AG04450 (cell line): ENCODE results near the gene PHF19. TPM values are rescaled to one million over a fixed set of nuclear protein-coding genes. Genes with fewer than 3 reads are reported as not detected.

Experiments
- CTCF ChIA-PET: fragments of 300-600, 350-600 bp; formaldehyde crosslinking; extraction: SDS; loops from one replicate; lab custom pipeline; 2022; ENCODE audit warnings: antibody characterized with exemption, inconsistent platforms; lab: Charles Lee
- POLR2A ChIA-PET: fragments of 350-600 bp; formaldehyde crosslinking; extraction: SDS; loops from one replicate; lab custom pipeline; 2021; ENCODE audit warnings: antibody characterized with exemption, inconsistent platforms; lab: Yijun Ruan, JAX
- DNase-seq: peaks from one replicate; pipeline ENCODE4 v3.0.0-alpha.2; 2011; ENCODE audit warnings: low read depth, low spot score
- H3K27ac ChIP-seq: one replicate; pipeline ENCODE4 v1.5.1; 2012; ENCODE audit warnings: low read depth, low read length, control low read depth
- H3K27me3 ChIP-seq: one replicate; pipeline ENCODE4 v1.6.0; 2012; ENCODE audit warnings: low read length; ENCODE audit not compliant: control insufficient read depth, insufficient read depth
- H3K4me3 ChIP-seq: 2 replicates; pipeline ENCODE4 v1.5.1; 2011; ENCODE audit warnings: mild to moderate bottlenecking, low read depth, low read length, control low read depth
- H3K9me3 ChIP-seq: 2 replicates; pipeline ENCODE4 v1.5.1; 2012; ENCODE audit warnings: low read length; ENCODE audit not compliant: control insufficient read depth, insufficient read depth
- polyA plus RNA-seq: library from polyadenylated mRNA; depleted of rRNA; stranded (reverse); fragments of >200 nt; gene quantifications from 2 replicates; pipeline ENCODE4 v1.2.3, GENCODE V29; 2011
- TF ChIP-seq, protein P1 (sequence below): IDR thresholded peaks from 2 replicates; pipeline ENCODE4 v1.5.1; 2011; ENCODE audit warnings: low read depth, low read length, control low read depth, inconsistent platforms

PHF19 gene
- polyA plus RNA-seq, 1 experiment, result 20.4 TPM

DNA sequence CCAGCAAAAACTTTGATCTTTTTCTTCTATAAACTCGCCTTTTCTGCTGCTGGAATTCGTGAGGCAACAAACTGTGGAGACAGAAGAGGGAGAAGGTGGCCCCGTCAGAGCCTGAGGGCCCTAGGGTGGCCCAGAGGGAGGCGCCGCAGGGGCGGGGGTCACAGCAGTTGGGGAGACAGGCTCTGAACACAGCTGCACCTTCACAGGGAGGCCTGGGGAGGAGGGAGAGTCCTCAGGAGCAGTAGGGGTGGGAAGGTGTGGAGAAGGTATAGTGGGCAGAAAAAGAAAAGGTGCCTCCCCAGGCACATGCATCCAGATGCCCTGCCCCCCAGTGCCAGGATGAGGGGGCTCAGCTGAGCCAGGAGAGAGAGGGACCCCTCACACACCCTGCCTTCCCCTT, 15.1 kb downstream of the PHF19 start:
- Histone ChIP-seq H3K27ac (no peak overlapping the region), H3K4me3 (no peak overlapping the region), H3K27me3 (no peaks in the 10 kb centered on the region), H3K9me3 (no peaks in the 10 kb centered on the region)
- ChIA-PET CTCF (no interaction called here), POLR2A (no interaction called here)
- TF ChIP-seq, protein P1, sequence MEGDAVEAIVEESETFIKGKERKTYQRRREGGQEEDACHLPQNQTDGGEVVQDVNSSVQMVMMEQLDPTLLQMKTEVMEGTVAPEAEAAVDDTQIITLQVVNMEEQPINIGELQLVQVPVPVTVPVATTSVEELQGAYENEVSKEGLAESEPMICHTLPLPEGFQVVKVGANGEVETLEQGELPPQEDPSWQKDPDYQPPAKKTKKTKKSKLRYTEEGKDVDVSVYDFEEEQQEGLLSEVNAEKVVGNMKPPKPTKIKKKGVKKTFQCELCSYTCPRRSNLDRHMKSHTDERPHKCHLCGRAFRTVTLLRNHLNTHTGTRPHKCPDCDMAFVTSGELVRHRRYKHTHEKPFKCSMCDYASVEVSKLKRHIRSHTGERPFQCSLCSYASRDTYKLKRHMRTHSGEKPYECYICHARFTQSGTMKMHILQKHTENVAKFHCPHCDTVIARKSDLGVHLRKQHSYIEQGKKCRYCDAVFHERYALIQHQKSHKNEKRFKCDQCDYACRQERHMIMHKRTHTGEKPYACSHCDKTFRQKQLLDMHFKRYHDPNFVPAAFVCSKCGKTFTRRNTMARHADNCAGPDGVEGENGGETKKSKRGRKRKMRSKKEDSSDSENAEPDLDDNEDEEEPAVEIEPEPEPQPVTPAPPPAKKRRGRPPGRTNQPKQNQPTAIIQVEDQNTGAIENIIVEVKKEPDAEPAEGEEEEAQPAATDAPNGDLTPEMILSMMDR, result no peak
- DNase-seq, result no peak

DNA sequence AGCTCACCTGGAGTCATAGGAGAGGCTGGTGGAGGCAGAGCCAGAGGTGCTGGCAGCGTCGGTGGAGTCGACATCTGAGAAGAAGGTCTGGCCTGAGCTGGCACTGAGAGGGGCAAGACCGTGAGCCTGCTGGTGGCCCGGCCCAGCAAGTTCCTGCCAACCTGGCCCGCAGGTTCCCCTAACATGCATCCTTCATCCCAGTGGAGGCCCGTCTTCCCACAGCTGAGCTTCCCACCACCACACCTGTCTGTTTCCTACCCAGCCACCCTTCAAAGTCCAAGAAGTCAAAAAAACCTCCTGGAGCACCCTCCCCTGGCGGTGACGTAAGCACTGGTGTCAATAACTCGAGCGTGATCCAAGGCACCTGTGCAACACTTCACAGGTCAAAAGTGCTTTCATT, 16.9 kb downstream of the PHF19 start:
- TF ChIP-seq, protein P1, result no peak
- CTCF ChIA-PET, result no interaction called here

DNA sequence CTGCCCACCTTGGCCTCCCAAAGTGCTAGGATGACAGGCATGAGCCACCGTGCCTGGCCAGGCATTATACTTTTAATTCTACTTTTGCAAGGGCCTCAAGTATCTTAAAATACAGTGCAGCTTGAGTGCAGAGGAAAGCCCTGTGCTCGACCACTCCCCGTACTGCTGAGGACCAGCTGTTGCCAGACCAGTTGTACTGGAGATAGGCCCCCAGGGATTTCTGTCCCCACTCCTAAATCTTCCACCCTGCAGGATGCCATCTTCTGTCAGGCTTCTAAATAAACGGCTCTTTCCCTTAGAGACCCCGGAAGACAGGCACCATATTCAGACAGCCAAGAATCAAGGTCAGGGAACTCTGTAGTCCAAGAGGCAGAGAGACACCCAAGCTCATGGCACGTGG, 17.6 kb downstream of the PHF19 start:
- POLR2A ChIA-PET, result no interaction called here
- H3K27ac ChIP-seq, result no peak overlapping the region
- no peaks in the 10 kb centered on the region for H3K9me3 ChIP-seq
- no peak overlapping the region for H3K4me3 ChIP-seq
- TF ChIP-seq, protein P1, result no peak
- no peak for DNase-seq
- H3K27me3 ChIP-seq, result no peaks in the 10 kb centered on the region
- CTCF ChIA-PET, result no interaction called here

More for the DNA sequence above, 16.9 kb downstream of the PHF19 start:
- H3K27ac ChIP-seq, result no peak overlapping the region
- H3K9me3 ChIP-seq, result no peaks in the 10 kb centered on the region
- DNase-seq, result no peak
- H3K4me3 ChIP-seq, result no peak overlapping the region
- POLR2A ChIA-PET, result interaction anchor here (0.6 kb wide), 1 partner anchor 48 kb away, joined by 3 read pairs; no protein-coding TSS in a partner anchor
- H3K27me3 ChIP-seq, result no peaks in the 10 kb centered on the region

DNA sequence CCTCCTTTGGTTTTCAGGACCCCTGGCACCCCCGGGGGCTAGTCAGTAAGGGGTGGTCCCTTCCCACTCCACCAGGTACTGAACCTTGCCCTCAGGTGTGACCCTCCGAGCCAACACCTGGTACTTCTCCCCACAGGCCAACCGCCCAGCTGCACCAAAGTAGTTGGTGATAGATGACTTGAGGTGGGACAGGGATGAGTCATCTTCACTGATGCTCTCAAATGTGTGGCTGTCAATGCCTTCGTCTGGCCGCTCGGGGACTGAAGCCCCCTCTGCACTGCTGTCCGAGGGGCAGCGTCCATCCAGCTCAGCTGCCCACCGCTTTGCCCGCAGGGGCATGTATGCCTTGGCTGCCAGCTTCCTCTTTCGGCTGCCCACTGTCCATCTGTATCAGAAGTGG, 19.1 kb downstream of the PHF19 start:
- Histone ChIP-seq H3K27ac (no peak overlapping the region), H3K9me3 (no peaks in the 10 kb centered on the region), H3K4me3 (no peak overlapping the region), H3K27me3 (no peaks in the 10 kb centered on the region)
- ChIA-PET CTCF (no interaction called here), POLR2A (no interaction called here)
- TF ChIP-seq, protein P1, result no peak
- DNase-seq, result no peak

DNA sequence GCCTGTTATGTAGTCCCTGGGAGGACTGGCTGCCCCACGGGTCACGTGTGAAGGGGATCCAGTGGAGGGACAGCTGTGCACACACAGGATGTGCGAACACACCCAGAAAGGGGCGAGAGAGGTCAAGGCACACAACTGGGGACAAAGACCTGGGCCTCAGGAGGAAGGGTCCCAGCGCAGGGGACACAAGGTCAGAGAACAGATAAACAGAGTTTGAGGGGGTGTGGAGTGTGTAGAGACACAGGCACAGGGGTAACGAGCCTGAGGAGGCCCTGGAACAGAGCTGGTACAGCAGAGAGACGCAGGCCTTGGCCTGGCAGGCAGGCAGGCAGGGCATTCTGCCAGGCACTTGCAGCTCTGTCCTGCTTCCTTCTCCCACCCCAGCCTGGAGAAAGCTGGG, 19.5 kb downstream of the PHF19 start:
- H3K27me3 ChIP-seq, result no peaks in the 10 kb centered on the region
- TF ChIP-seq, protein P1, result no peak
- ChIA-PET CTCF (no interaction called here), POLR2A (no interaction called here)
- no peak overlapping the region for H3K4me3 ChIP-seq
- DNase-seq, result no peak
- H3K27ac ChIP-seq, result no peak overlapping the region
- H3K9me3 ChIP-seq, result no peaks in the 10 kb centered on the region
